ENCODE measurements around the gene S100Z.

S100Z gene

DNA sequence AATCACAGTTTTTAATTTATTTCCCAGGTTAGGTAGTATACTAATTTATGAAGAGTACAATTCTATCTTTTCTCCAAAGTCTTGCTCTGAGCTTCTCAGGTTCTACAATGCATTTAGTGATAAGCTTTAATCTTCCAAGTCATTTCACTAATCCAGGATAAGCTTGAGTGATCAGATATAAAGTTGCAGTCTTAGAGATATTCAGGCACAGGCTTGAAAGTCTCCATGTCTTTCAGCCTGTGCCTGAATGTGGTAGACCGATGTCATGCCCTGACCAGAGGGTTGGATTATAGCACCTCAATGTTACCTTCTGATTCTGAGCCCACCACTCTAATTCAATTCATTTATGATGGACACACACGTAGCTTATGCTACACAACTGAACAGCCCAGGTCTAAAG, 106.2 kb downstream of the S100Z start:
- Histone ChIP-seq H3K9me2 (replicated peaks; ENCODE audit: insufficient read depth, low read length) (no peaks in the 10 kb centered on the region), H3K4me2 (ENCODE audit: low read depth, low read length, poor library complexity, severe bottlenecking) (no peak overlapping the region), H3K9ac (ENCODE audit: low read length) (no peak overlapping the region), H3K36me3 (ENCODE audit: low read length) (peaks cover 18% of the 10 kb centered on the region; the same call in 1 of the 2 replicates), H3K27me3 (ENCODE audit: low read length) (no peaks in the 10 kb centered on the region), H3K9me3 (ENCODE audit: insufficient read depth, low read length) (no peaks in the 10 kb centered on the region), H3K79me2 (ENCODE audit: insufficient read depth, low read length) (no peaks in the 10 kb centered on the region), H3K27ac (ENCODE audit: low read depth, low read length) (no peak overlapping the region), H4K20me1 (ENCODE audit: low read depth, low read length) (no peaks in the 10 kb centered on the region), H3K4me3 (ENCODE audit: insufficient read depth, low read length, poor library complexity, severe bottlenecking) (no peak overlapping the region), H2AFZ (ENCODE audit: low read depth, low read length, severe bottlenecking) (no peak overlapping the region), H3F3A (ENCODE audit: insufficient read depth) (no peaks in the 10 kb centered on the region)
- TF ChIP-seq, protein P1, sequence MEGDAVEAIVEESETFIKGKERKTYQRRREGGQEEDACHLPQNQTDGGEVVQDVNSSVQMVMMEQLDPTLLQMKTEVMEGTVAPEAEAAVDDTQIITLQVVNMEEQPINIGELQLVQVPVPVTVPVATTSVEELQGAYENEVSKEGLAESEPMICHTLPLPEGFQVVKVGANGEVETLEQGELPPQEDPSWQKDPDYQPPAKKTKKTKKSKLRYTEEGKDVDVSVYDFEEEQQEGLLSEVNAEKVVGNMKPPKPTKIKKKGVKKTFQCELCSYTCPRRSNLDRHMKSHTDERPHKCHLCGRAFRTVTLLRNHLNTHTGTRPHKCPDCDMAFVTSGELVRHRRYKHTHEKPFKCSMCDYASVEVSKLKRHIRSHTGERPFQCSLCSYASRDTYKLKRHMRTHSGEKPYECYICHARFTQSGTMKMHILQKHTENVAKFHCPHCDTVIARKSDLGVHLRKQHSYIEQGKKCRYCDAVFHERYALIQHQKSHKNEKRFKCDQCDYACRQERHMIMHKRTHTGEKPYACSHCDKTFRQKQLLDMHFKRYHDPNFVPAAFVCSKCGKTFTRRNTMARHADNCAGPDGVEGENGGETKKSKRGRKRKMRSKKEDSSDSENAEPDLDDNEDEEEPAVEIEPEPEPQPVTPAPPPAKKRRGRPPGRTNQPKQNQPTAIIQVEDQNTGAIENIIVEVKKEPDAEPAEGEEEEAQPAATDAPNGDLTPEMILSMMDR (IDR thresholded peaks at IDR 0.05; ENCODE audit: insufficient read depth, low read length, poor library complexity, severe bottlenecking), result no peak
- TF ChIP-seq EZH2phosphoT487 (conservative IDR thresholded peaks at IDR 0.05; ENCODE audit: low read length), result no peak

DNA sequence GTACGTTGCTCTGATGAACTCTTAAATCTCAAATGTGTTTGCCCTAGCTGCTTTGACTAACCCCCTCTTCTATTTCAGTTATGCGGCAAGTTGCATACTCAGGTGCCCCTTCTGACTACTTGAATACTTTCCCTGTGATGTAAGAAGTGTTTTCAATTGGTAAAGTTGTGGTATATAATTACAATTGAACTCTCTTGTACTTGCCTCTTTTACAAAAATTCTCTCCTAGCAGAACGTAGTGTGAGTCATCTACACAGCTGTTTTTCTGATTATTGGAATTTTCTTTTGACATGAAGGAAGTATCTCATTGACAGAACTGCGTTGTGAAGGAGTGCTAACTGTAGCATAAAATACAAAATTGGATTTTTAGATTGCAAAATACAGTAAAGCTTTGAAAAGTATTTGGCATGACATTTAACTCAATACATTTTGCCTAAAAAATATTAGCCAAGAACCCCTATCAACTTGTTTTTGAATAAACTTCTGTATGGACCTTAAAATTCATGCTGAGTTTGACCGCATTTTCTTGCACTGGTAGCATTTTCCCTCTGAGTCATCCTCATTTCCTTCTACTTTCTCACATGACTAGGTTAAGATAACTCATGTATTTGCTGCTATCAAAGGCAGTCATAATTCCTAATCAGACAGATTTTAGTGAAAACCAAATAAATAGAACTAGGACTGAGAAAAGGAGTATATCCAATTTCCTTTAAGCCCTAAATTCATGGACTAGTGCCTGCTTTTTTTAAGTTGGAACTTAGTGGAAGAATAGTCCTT, 109.4 kb downstream of the S100Z start:
- H3K27me3 ChIP-seq (ENCODE audit: low read length), result no peaks in the 10 kb centered on the region
- no peak overlapping the region for H3K9ac ChIP-seq (ENCODE audit: low read length)
- H3K4me3 ChIP-seq (ENCODE audit: insufficient read depth, low read length, poor library complexity, severe bottlenecking), result no peak overlapping the region
- H3K4me2 ChIP-seq (ENCODE audit: low read depth, low read length, poor library complexity, severe bottlenecking), result no peak overlapping the region
- H3K36me3 ChIP-seq (ENCODE audit: low read length), result peaks cover 28% of the 10 kb centered on the region
- no peaks in the 10 kb centered on the region for H4K20me1 ChIP-seq (ENCODE audit: low read depth, low read length)
- no peaks in the 10 kb centered on the region for H3K9me3 ChIP-seq (ENCODE audit: insufficient read depth, low read length)
- H3K9me2 ChIP-seq (replicated peaks; ENCODE audit: insufficient read depth, low read length), result no peaks in the 10 kb centered on the region
- no peaks in the 10 kb centered on the region for H3K79me2 ChIP-seq (ENCODE audit: insufficient read depth, low read length)
- H3F3A ChIP-seq (ENCODE audit: insufficient read depth), result no peaks in the 10 kb centered on the region
- H3K27ac ChIP-seq (ENCODE audit: low read depth, low read length), result no peak overlapping the region
- H2AFZ ChIP-seq (ENCODE audit: low read depth, low read length, severe bottlenecking), result no peak overlapping the region
- TF ChIP-seq, protein P1 (IDR thresholded peaks at IDR 0.05; ENCODE audit: insufficient read depth, low read length, poor library complexity, severe bottlenecking), result no peak
- no peak for TF ChIP-seq EZH2phosphoT487 (conservative IDR thresholded peaks at IDR 0.05; ENCODE audit: low read length)

DNA sequence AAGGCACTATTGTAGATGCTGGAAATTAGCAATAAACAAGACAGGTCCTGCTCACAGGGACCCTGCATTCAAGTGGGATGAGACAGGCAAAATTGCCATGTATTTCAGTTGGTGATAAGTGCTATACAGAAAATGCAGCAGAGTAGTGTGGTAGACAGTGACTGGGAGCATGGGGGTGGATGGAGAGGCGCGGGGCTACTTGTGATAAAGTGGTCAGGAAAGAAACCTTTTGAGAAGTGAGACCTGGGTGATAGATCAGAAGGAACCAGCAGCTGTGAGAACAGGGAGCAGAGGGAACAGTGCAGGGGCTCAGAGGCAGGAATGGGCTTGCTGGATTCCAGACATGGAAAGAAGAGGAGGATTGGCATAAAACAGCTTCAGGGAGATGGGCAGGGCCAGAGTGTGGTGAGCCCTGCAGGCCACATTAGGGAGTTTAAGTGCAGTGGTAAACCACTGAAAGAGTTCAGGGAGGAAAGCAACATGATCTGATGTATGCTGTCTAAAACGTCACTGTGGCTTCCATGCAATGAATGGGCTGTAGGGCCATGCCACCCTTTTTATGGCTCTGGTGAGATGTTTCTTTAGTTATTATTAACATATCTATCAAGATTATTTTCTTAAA, 110.3 kb downstream of the S100Z start:
- H2AFZ ChIP-seq (ENCODE audit: low read depth, low read length, severe bottlenecking), result no peak overlapping the region
- H3K36me3 ChIP-seq (ENCODE audit: low read length), result peaks cover 30% of the 10 kb centered on the region
- TF ChIP-seq, protein P1 (IDR thresholded peaks at IDR 0.05; ENCODE audit: insufficient read depth, low read length, poor library complexity, severe bottlenecking), result no peak
- no peak for TF ChIP-seq EZH2phosphoT487 (conservative IDR thresholded peaks at IDR 0.05; ENCODE audit: low read length)

More for the DNA sequence above, 110.3 kb downstream of the S100Z start:
- Histone ChIP-seq H3K4me2 (ENCODE audit: low read depth, low read length, poor library complexity, severe bottlenecking) (no peak overlapping the region), H3K27me3 (ENCODE audit: low read length) (no peaks in the 10 kb centered on the region), H3K9me3 (ENCODE audit: insufficient read depth, low read length) (no peaks in the 10 kb centered on the region), H3K79me2 (ENCODE audit: insufficient read depth, low read length) (no peaks in the 10 kb centered on the region), H3F3A (ENCODE audit: insufficient read depth) (no peaks in the 10 kb centered on the region), H3K9ac (ENCODE audit: low read length) (no peak overlapping the region), H3K27ac (ENCODE audit: low read depth, low read length) (no peak overlapping the region), H4K20me1 (ENCODE audit: low read depth, low read length) (no peaks in the 10 kb centered on the region), H3K4me3 (ENCODE audit: insufficient read depth, low read length, poor library complexity, severe bottlenecking) (no peak overlapping the region), H3K9me2 (replicated peaks; ENCODE audit: insufficient read depth, low read length) (no peaks in the 10 kb centered on the region)

Measured in SU-DHL-6 (cell line).